RWPE2 (cell line): ENCODE measurements around the gene METAP1D.
A peak's percentile ranks its signal among the peaks of the same experiment; 100 is the strongest.

Source experiments
- ATAC-seq: fragments of 200-7000 bp; cut with Tn5 transposase; 3 replicates; pipeline ENCODE4 v1.9.1; 2021; ENCODE audit warnings: low read depth
- DNase-seq: peaks from one replicate; pipeline ENCODE4 v3.0.0-alpha.2; 2020; ENCODE audit warnings: low spot score
- H3K27ac ChIP-seq: fragments of 450-650 bp; 2 replicates; pipeline ENCODE4 v1.5.1; 2017; ENCODE audit warnings: mild to moderate bottlenecking; ENCODE audit not compliant: poor library complexity, severe bottlenecking
- H3K27me3 ChIP-seq: fragments of 250-450 bp; sonication (Bioruptor Pico); 2 replicates; pipeline ENCODE4 v1.5.1; 2021; ENCODE audit warnings: mild to moderate bottlenecking, moderate library complexity; ENCODE audit not compliant: insufficient read depth, poor library complexity, severe bottlenecking
- H3K36me3 ChIP-seq: fragments of 250-450 bp; sonication (Bioruptor Pico); 2 replicates; pipeline ENCODE4 v1.5.1; 2020; ENCODE audit warnings: low read depth, mild to moderate bottlenecking, moderate library complexity
- H3K4me1 ChIP-seq: fragments of 250-450 bp; sonication (Bioruptor Pico); 2 replicates; pipeline ENCODE4 v1.5.1; 2021; ENCODE audit warnings: mild to moderate bottlenecking, moderate library complexity; ENCODE audit not compliant: insufficient read depth, poor library complexity, severe bottlenecking
- H3K4me3 ChIP-seq: fragments of 250-450 bp; sonication (Bioruptor Pico); 2 replicates; pipeline ENCODE4 v1.5.1; 2021; ENCODE audit warnings: mild to moderate bottlenecking, moderate library complexity; ENCODE audit not compliant: severe bottlenecking
- H3K9me3 ChIP-seq: fragments of 250-450 bp; sonication (Bioruptor Pico); 2 replicates; pipeline ENCODE4 v1.5.1; 2021; ENCODE audit warnings: mild to moderate bottlenecking, moderate library complexity; ENCODE audit not compliant: severe bottlenecking
- TF ChIP-seq, protein P1 (sequence below): fragments of 450-650 bp; IDR thresholded peaks from one replicate; pipeline ENCODE4 v1.5.1; 2017; ENCODE audit warnings: mild to moderate bottlenecking, moderate library complexity; ENCODE audit not compliant: poor library complexity, severe bottlenecking

METAP1D gene

DNA sequence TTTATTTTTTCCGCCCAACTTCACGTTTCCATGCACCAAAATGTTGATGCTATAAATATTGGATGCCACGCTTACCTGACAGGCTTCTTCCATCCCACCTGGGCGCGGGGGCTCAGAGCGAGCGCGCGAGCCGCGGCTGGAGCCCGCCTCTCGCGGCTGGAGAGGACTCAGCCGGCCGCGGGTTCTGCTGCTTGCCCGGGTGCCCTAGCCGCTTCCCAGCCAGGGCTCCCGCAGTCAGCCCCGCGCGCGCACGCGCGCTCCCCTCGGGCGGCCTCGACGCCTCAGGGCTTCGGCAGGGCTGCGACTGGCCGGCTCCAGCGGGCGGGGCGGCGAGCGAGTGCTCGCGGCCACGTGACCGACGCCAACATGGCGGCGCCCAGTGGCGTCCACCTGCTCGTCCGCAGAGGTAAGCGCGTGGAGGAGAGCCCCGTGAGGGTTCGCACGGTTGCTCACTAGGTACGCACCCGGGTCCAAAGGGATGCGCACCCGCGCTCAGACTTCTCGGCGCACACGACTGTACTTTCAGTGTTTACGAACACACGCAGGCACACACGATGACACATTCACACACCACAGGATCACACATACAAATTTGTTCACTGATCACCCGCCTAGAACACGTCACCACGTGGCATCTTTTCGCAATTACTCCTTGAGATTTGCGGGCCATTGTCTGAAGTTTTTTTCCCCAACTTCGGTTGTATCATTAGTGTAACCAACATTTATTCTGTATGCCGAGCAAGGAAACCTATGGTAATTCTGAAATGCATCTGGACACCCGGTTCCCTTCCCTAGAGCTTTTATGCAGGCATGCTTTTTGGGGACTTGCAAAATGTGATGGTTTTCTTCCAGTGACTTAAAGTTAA is at the start of gene METAP1D:
Gene METAP1D (plus strand): TSS at position 350 of the 866 bp plus-strand sequence. CDS start 17 bp downstream, at position 367.
- no peaks in the 10 kb centered on the region for H3K9me3 ChIP-seq
- H3K4me1 ChIP-seq, result no peaks in the 10 kb centered on the region
- DNase-seq (peak; percentile 85), ATAC-seq (peak; percentile 90)
- peak within 1 kb of the TSS; percentile 45 for H3K4me3 ChIP-seq
- TF ChIP-seq, protein P1, sequence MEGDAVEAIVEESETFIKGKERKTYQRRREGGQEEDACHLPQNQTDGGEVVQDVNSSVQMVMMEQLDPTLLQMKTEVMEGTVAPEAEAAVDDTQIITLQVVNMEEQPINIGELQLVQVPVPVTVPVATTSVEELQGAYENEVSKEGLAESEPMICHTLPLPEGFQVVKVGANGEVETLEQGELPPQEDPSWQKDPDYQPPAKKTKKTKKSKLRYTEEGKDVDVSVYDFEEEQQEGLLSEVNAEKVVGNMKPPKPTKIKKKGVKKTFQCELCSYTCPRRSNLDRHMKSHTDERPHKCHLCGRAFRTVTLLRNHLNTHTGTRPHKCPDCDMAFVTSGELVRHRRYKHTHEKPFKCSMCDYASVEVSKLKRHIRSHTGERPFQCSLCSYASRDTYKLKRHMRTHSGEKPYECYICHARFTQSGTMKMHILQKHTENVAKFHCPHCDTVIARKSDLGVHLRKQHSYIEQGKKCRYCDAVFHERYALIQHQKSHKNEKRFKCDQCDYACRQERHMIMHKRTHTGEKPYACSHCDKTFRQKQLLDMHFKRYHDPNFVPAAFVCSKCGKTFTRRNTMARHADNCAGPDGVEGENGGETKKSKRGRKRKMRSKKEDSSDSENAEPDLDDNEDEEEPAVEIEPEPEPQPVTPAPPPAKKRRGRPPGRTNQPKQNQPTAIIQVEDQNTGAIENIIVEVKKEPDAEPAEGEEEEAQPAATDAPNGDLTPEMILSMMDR, result no peak
- no peaks in the 10 kb centered on the region for H3K36me3 ChIP-seq
- H3K27ac ChIP-seq, result peak within 1 kb of the TSS; percentile 42
- no peaks in the 10 kb centered on the region for H3K27me3 ChIP-seq

DNA sequence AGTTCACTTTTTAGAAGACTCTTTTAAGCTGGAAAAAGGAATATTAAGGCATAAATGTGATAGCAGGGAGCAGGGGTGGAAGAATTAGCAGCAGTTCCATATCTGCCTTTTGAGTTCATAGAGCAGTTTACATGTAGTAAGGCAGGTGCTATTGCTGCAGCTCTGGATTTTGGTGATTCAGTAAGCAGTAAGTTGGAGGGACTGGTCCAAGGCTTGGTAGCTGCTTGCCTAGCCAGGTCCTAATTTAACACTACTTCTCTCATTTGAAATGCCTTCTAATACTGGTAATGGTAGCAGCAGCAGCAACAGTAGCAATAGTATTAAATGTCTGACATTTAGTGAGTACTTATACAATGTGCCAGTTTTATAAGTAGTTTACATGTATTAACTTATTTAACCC is 47.5 kb upstream of the METAP1D start:
- Histone ChIP-seq H3K27ac (no peak overlapping the region), H3K9me3 (no peaks in the 10 kb centered on the region), H3K27me3 (no peaks in the 10 kb centered on the region), H3K4me3 (no peak overlapping the region), H3K36me3 (peaks cover 39% of the 10 kb centered on the region), H3K4me1 (no peaks in the 10 kb centered on the region)
- ATAC-seq, result no peak
- TF ChIP-seq, protein P1, result no peak
- no peak for DNase-seq

- no peaks in the 10 kb centered on the region for H3K4me1 ChIP-seq
These were observed 47.0 kb upstream of the METAP1D start for GRCh38 chr2:171952748-171953147.

DNA sequence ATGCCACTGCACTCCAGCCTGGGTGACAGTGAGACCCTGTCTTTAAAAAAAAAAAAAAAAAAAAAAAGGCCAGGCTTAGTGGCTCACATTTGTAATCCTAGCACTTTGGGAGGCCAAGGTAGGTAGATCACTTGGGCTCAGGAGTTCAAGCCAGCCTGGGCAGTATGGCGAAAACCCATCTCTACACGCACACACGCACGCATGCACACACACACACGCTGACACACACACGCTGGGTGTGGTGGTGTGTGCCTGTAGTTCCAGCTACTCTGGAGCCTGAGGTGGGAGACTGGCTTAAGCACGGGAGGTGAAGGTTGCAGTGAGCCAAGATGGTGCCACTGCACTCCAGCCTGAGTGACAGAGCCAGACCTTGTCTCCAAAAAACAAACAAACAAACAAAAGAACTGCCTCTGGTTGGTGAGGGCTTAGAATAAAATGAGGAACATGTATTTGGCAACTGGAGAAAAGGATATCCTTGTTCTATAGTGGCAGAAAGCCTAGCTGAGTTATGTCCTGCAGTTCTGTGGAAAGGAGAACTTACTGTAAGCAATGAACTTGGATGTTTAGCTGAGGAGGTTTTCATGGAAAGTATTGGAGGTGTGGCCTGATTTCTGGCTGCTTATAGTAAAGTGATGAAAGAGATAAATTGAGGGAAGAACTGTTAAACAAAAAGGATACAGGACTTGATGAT is 43.5 kb upstream of the METAP1D start:
- H3K36me3 ChIP-seq, result peaks cover 37% of the 10 kb centered on the region
- no peak for ATAC-seq

More at GRCh38 chr2:171952748-171953147, 47.0 kb upstream of the METAP1D start:
- no peak for ATAC-seq
- H3K36me3 ChIP-seq, result peaks cover 37% of the 10 kb centered on the region
- no peak overlapping the region for H3K4me3 ChIP-seq
- no peaks in the 10 kb centered on the region for H3K9me3 ChIP-seq
- no peaks in the 10 kb centered on the region for H3K27me3 ChIP-seq
- TF ChIP-seq, protein P1, result no peak
- no peak overlapping the region for H3K27ac ChIP-seq
- no peak for DNase-seq

More for the DNA sequence above, 43.5 kb upstream of the METAP1D start:
- Histone ChIP-seq H3K27ac (no peak overlapping the region), H3K4me3 (no peak overlapping the region), H3K27me3 (no peaks in the 10 kb centered on the region), H3K4me1 (no peaks in the 10 kb centered on the region), H3K9me3 (no peaks in the 10 kb centered on the region)
- TF ChIP-seq, protein P1, result no peak
- no peak for DNase-seq
